ENCODE results near the gene RMRP.

Gene RMRP

DNA sequence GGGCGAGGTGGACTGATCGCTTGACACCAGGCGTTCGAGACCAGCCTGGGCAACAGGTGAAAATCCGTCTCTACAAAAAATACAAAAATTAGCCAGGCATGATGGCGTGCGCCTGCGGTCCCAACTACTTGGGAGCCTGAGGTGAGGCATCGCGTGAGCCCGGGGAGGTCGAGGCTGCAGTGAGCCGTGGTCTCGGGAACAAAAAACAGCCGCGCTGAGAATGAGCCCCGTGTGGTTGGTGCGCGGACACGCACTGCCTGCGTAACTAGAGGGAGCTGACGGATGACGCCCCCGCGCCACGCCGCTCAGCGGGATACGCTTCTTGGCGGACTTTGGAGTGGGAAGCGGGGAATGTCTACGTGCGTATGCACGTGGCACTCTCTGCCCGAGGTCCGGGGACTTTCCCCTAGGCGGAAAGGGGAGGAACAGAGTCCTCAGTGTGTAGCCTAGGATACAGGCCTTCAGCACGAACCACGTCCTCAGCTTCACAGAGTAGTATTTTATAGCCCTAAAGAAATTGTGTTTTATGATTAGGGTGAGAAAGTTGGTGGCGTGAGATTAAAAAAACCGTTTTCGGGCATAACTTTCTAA is at the start of gene RMRP:
RMRP (minus strand) TSS at position 474 of the 591 bp plus-strand sequence.
- in situ Hi-C loops (cut with MboI; ENCODE audit: low sequenced_read_pairs) = no loop called here

GRCh38 chr9:35706951-35707350 is 49.1 kb upstream of the RMRP start:
- in situ Hi-C loops (cut with MboI; ENCODE audit: low sequenced_read_pairs) = loop anchor here (25.0 kb wide), 1 partner anchor 645 kb away; the partner anchor contains the start of gene VCP

DNA sequence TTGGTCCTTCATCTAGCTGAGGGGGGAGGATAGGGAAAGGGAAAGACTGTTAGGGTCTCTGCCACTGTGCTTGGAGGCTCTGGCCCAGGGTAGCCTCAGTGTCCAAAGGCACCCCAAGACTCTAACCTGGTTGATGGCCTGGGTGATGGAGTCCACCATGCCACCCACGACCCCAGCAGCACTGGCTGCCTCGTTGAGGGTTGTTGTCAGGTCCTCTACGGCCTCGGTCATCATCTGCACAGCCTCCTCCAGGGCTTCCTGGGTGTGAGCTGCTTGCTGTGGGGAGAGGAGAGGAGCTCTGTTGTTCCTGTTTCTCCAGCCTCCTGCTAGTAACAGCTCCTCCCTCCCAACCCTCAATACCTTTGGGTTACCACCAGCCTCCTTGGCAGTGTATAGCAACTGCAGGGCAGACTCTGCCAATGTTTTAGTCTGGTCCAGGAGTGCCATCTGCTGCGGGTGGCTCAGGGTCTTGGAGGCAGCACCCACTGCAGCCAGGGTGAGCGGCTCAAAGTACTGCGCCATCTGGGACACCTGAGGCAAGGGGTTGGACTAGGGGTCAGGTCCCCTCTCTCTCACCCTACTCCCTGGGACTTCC is 48.1 kb upstream of the RMRP start:
- in situ Hi-C loops (cut with MboI; ENCODE audit: low sequenced_read_pairs) = loop anchor here (25.0 kb wide), 1 partner anchor 644 kb away; the partner anchor contains the start of gene VCP

- in situ Hi-C loops (cut with MboI; ENCODE audit: low sequenced_read_pairs) = loop anchor here (25.0 kb wide), 1 partner anchor 643 kb away; the partner anchor contains the start of gene VCP
Observed at GRCh38 chr9:35705372-35705771, 47.6 kb upstream of the RMRP start.

DNA sequence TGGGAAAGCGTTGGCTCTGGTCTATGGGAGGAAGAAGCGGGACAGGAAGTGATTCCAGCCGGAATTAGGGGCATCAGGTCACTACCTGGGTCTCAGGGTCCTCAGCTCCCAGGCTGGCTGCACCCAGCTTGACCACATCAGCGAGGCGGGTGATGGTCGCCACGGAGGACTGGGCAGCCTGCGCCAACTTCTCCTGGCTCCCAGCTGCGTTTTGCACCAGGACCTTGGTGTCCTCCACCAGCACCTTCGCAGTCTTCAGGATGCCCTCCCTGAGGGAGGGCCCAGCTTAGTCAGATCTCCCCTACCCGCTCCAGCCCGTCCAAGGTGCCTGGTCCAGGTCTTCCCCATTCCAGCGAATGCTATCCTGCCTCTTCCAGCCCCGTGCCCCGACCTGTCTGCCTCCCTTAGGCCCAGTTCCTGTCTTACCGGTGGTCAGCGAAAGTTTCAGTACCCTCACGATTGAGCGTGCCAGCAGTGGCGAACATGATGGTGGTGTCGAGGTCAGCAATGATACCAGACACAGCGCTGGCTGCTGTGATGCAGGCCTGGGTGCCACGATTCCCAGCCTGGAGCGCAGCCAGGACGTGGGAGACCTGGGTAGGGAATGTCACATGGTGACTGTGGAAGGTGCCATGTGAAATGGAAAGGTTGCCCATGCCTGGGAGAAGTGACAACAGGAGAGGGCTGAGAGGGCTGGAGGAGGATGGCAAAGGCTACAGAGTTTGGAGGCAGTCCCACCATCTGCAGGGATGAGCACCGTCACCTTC is 46.3 kb upstream of the RMRP start:
- in situ Hi-C loops (cut with MboI; ENCODE audit: low sequenced_read_pairs) = loop anchor here (25.0 kb wide), 1 partner anchor 642 kb away; the partner anchor contains the start of gene VCP

DNA sequence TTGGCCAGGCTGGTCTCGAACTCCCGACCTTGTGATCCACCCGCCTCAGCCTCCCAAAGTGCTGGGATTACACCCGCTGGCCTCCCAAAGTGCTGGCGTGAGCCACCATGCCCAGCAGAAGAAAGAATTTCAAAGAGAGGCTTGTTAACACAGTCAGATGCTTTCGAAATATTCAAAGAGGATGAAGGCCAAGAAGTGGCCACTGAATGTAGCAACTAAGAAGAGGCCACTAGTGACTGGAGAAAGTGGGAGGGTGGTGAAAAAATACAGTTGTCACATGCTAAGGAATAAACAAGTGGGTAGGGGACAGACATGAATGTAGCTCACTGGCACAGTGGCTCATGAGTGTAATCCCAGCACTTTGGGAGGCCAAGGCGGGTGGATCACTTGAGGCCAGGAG is 44.9 kb upstream of the RMRP start:
- in situ Hi-C loops (cut with MboI; ENCODE audit: low sequenced_read_pairs) = loop anchor here (25.0 kb wide), 1 partner anchor 640 kb away; the partner anchor contains the start of gene VCP

DNA sequence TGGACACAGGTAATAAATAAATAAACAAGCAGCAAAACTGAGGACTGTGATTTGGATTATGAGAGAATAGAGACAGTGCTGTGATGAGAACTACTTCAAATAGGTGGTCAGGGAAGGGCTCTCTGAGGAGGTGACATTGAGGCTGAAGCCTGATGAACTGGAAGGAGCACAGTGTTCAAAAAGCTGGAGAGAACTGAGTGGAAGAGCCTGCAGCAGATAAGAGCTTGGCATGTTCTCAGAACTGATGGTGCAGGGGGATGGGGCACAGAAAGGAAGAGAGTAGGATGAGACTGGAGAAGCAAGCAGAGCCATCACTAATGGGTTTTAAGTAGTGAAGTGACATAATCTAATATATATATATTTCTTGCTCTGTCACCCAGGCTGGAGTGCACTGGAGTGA is 43.1 kb upstream of the RMRP start:
- in situ Hi-C loops (cut with MboI; ENCODE audit: low sequenced_read_pairs) = loop anchor here (25.0 kb wide), 1 partner anchor 639 kb away; the partner anchor contains the start of gene VCP

GRCh38 chr9:35700031-35700430 is 42.2 kb upstream of the RMRP start:
- in situ Hi-C loops (cut with MboI; ENCODE audit: low sequenced_read_pairs) = loop anchor here (25.0 kb wide), 1 partner anchor 638 kb away; the partner anchor contains the start of gene VCP

- in situ Hi-C loops (cut with MboI; ENCODE audit: low sequenced_read_pairs) = no loop called here
Observed at GRCh38 chr9:35698231-35698630, 40.4 kb upstream of the RMRP start.

- in situ Hi-C loops (cut with MboI; ENCODE audit: low sequenced_read_pairs) = no loop called here
Observed at GRCh38 chr9:35697486-35697885, 39.7 kb upstream of the RMRP start.

DNA sequence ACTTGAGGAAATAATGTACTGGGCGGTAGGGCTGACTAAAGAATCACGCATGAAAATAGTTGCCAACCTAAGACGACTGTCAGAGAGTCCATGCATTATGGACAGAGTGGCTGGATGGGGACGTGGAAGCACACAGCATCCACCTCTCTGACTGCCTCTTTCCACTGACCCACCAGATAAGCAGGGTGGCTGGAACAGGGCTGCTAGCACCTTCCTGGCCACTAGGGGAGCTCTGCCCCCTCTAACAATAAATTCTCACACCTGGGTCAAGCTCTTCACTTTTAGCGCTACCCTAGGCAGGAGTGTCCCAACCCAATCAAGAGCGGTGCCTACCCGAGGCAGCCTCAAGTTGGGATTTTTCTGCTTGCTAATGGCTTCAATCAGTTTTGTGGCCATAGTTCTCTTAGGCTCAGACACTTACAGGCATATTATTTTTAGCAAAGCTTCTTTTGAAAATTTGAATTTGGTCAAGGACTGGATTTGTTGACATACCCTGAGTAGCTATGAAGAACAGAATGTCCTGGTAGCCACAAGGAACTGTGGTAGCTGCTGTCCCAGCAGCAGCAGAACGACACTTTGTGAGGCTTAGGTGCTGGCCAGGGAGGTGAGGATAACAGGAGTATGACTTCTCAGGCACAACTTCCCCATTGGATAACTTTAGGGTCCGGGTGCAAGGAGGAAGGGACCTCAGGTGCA is 38.8 kb upstream of the RMRP start:
- in situ Hi-C loops (cut with MboI; ENCODE audit: low sequenced_read_pairs) = no loop called here

DNA sequence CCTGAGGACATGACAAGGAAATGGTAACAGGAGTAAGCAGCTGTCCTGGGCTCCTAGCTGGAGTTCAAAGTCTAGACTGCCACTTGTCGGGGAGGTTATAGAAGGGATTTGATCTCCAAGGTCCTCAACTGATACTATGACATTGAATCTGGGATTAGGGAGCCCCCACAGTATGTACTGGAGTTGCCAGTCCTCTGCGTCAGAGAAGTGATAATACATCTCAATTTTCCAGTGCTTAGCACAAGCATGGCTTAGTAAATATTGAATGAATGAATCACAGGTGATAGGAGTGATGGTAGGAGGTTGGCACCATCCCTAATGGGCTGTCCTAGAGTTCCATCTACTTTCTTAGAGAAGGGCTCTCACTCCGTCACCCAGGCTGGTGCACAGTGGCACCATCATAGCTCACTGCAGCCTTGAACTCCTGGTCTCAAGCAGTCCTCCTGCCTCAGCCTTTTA is 38.2 kb upstream of the RMRP start:
- in situ Hi-C loops (cut with MboI; ENCODE audit: low sequenced_read_pairs) = no loop called here

DNA sequence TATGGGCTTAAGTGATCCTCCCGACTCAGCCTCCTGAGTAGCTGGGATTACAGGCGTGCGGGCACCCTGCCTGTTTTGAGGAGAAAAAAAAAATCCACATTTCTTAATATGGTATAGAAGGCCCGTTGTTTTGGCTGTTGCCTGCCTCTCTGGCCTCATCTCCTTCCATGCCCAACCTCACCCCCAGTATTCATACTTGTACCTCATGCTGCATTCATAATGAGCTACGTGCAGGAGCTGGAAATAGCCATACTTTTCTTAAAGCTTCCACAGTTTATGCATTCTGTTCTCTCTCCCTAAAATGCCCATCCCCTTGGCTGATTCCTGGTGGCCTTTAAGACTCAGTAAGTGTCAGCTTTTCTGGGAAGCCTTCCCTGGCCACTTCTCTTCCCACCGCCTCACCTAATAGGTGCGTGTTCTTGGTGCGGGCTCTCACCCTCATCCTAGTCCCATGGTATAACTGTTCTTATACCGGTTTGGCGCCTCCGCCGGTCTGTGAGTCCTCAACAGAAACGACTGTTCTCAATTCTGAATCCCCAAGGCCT is 34.0 kb upstream of the RMRP start:
- in situ Hi-C loops (cut with MboI; ENCODE audit: low sequenced_read_pairs) = no loop called here

DNA sequence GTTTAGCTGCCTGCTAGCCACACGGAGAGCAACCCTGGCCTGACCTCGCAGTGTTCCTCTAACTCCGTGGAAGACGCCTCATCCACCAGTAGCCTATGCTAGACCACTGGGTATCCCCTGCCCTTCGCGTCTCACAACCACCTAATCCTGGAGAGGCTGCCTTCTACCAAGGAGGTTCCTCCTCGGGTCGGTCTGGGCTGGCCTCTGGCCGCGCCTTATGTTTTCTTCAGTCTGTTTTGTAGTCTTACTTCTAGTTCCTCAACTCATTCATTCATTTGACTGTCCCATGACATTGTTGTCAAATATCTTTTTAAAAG is 33.5 kb upstream of the RMRP start:
- in situ Hi-C loops (cut with MboI; ENCODE audit: low sequenced_read_pairs) = no loop called here

DNA sequence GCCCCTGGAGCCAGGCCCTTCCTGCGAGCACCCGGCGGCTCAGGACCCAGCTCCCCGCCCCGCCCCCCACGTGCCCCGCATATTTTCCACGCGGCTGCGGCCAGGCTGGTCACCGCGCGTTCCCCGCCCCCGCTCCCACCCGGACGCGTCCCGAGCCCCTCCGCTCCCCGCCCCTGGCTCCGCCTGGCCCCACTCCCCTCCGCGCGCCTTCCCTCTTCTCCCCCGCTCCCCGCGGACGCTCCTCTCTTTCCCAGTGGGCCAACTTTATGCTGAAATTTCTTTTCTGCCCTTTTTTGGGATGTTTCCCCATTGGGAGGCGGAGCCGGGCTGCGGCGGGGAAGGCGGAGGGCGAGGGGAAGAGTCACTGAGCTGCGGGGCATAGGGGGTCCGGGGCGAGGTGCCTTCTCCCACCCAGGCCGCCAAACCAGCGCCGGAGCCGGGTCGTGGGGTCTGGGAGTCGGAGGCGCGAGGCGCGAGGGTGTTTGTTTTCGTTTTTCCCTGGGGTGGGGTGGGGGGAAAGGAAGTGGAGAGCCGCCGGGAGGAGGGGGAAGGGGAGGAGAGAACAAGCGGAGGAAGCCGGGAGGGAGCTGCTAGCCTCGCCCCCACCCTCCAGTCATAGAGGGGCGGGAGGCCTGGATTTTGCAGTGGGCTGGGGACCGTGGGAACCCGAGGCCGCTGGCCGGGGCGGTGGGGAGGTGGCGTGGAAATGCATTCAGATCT is 33.0 kb upstream of the RMRP start:
- in situ Hi-C loops (cut with MboI; ENCODE audit: low sequenced_read_pairs) = no loop called here

DNA sequence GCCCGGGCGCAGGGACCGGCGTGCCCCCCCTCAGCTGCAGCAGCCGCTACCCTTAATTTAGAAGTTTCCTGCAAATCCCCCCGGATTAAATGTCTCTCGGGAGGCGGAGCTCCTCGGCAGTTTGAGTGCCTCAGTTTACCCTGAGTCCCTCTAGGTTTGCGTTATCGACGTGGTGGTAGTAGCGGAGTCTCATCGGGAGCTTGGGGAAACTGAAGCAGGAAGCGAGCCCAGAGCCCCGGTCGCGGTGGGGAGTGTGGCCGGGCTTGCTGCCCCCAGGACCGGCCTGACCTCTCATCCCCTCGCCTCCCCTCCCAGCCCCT is 32.4 kb upstream of the RMRP start:
- in situ Hi-C loops (cut with MboI; ENCODE audit: low sequenced_read_pairs) = no loop called here

DNA sequence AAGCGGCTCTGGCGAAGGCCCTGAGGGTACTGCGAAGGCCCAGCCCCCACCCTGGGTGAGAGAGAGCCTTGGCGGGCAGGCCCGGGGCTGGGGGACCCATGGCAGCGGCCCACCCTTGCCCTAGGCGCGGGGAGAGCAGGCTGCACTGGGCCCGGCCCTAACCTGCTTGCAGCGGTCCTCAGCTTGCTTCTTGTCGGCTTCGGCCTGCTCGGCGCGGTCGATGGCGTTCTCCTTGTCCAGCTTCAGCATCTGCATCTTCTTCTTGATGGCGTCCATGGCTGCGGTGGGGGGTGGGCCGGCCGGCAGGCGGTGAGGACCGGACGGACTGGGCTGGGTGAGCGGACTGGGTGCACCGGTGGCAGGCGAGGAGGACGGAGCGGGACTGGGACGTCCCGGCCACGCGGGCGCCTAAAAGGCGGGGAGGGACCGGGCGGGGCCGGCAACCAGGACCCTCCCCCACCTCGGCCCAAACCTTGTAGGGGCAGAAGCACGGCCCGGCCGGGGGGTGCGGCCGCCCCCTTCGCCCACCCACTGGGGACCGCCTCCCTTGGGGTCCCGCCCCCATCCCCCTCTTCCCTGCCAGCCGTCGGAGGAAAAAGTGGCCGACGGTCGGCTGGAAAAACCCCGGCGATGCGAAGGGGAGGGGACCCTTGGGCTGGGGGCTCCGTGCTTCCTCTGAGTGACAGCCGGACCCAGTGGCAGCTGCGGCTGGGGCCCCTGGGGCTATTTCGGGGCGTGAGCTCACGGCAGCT is 31.9 kb upstream of the RMRP start, which contains the start of gene TPM2:
TPM2 (minus strand) TSS at position 384 of the 752 bp plus-strand sequence; CDS start at position 276, 108 bp downstream.
- in situ Hi-C loops (cut with MboI; ENCODE audit: low sequenced_read_pairs) = no loop called here

DNA sequence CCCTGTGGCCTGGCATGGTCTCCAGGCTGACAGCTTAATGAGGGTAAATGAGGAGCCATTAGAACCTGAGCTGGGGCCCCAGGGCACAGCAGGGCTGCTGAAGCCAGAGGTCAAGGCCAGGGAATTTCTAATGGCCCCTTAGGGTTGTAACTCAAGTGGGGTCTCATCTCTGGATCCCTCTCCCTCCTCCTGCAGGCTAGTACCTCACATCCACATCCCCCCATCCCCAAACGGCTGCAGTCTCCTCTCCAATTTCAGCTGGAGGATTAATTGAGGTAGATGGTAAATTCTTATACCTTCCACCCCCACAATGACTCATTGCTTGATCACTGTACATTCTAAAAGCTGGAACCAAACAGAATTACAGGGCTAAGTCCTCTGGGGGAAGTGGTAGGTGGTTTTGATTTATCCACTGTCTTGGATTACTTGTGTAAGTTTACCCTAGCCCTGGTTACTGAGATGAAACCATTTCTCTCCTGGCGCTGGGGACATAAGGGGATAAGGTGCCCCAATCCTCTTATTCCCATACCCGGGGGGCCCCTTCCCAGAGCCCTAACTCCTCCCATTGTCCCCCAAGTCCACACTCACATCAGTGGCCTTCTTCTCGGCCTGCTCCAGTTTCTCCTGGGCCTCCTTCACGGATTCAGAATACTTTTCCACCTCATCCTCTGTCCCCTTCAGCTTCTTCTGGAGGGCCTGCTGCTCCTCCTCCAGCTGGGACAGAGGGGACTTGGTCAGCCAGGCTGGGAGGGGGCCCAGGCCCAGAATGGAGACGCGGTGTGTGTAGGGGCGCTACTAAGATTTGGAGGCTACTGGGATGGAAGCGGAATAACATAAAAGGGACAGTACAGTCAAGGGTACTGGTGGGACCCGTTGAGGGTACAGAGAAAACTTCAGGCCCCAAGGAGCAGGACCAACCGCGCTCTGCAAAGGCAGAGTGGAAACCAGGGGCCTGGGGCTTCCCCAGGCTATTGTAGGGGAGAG is 31.0 kb upstream of the RMRP start:
- in situ Hi-C loops (cut with MboI; ENCODE audit: low sequenced_read_pairs) = no loop called here
